ENCODE results near the gene FAM3B.

GRCh38 chr21:41369105-41369919, 52.7 kb downstream of the FAM3B start:
- TF ChIP-seq CTCF (IDR thresholded peaks at IDR 0.05; ENCODE audit: low read length): peak; percentile 19; the same call in 1 of the 2 replicates
- no peak for TF ChIP-seq EZH2 (IDR thresholded peaks at IDR 0.05; ENCODE audit: borderline replicate concordance, low read length)

All from OCI-LY1 (cell line).